22Rv1 (cell line): Measurements from ENCODE around the gene STIL.

Source experiments
- H3K27ac ChIP-seq: fragments of 450-650 bp; 2 replicates; pipeline ENCODE4 v1.5.1; 2017
- CTCF ChIP-seq: fragments of 450-650 bp; IDR thresholded peaks from 2 replicates; pipeline ENCODE4 v1.5.1; 2017; ENCODE audit warnings: mild to moderate bottlenecking
- ZFX ChIP-seq: fragments of 450-650 bp; IDR thresholded peaks from 2 replicates; pipeline ENCODE4 v1.6.1; 2017; ENCODE audit warnings: antibody characterized with exemption, borderline replicate concordance

STIL gene

GRCh38 chr1:47228644-47229030 is 85.3 kb downstream of the STIL start:
- TF ChIP-seq ZFX (no peak), CTCF (no peak)
- no peak overlapping the region for H3K27ac ChIP-seq

GRCh38 chr1:47227341-47228232 is 86.4 kb downstream of the STIL start:
- TF ChIP-seq CTCF (no peak), ZFX (no peak)
- no peak overlapping the region for H3K27ac ChIP-seq

GRCh38 chr1:47226839-47227215 is 87.1 kb downstream of the STIL start:
- no peak for TF ChIP-seq ZFX
- TF ChIP-seq CTCF, result no peak
- no peak overlapping the region for H3K27ac ChIP-seq

- TF ChIP-seq CTCF (no peak), ZFX (no peak)
- H3K27ac ChIP-seq, result no peak overlapping the region
These were observed 87.7 kb downstream of the STIL start for GRCh38 chr1:47226121-47226838.

- no peak for TF ChIP-seq CTCF
- TF ChIP-seq ZFX, result no peak
- H3K27ac ChIP-seq, result no peak overlapping the region
These were observed 88.4 kb downstream of the STIL start for GRCh38 chr1:47225430-47226100.

- H3K27ac ChIP-seq, result no peak overlapping the region
- TF ChIP-seq CTCF (no peak), ZFX (no peak)
These were observed 89.1 kb downstream of the STIL start for GRCh38 chr1:47224676-47225399.
